Lower lobe of right lung (tissue), 2 donors: ENCODE results near the gene ZNF385C. TPM values are rescaled to one million over a fixed set of nuclear protein-coding genes. Genes with fewer than 3 reads are reported as not detected.

Experiments
- ATAC-seq, 2 donors: fragments of 200-7000 bp; cut with Tn5 transposase; one replicate each; pipeline ENCODE4 v1.9.1; 2020 to 2022; ENCODE audit warnings: mild to moderate bottlenecking in 2 of 2, moderate library complexity in 2 of 2
- DNase-seq: peaks from one replicate; pipeline ENCODE4 v3.0.0-alpha.2; 2020
- H3K27ac ChIP-seq: fragments of 200-600 bp; one replicate; pipeline ENCODE4 v1.8.0; 2022
- H3K27me3 ChIP-seq: fragments of 200-600 bp; one replicate; pipeline ENCODE4 v1.8.0; 2022; ENCODE audit warnings: low read depth
- H3K36me3 ChIP-seq: fragments of 200-600 bp; one replicate; pipeline ENCODE4 v1.8.0; 2022; ENCODE audit warnings: mild to moderate bottlenecking
- H3K4me1 ChIP-seq: fragments of 200-600 bp; one replicate; pipeline ENCODE4 v1.8.0; 2022
- H3K4me3 ChIP-seq: fragments of 200-600 bp; one replicate; pipeline ENCODE4 v1.8.0; 2022; ENCODE audit warnings: mild to moderate bottlenecking
- H3K9me3 ChIP-seq: fragments of 200-600 bp; one replicate; pipeline ENCODE4 v1.8.0; 2022
- intact Hi-C: fragments of 100-400 bp; cut with DNase I; formaldehyde crosslinking; loops from one replicate; pipeline ENCODE4 v1.11.0; 2022
- total RNA-seq: library from RNA; stranded (reverse); fragmentation: NEBNext Ultra II Directional; extraction: Animal tissue kit (Norgen Biotek cat#: 25700); gene quantifications from one replicate; pipeline ENCODE4 v1.2.1, GENCODE V29; 2021
- TF ChIP-seq, protein P1 (sequence below): fragments of 200-600 bp; IDR thresholded peaks from one replicate; pipeline ENCODE4 v1.8.0; 2022; ENCODE audit warnings: antibody characterized with exemption, mild to moderate bottlenecking
- donor health status: DM: no; HTN: yes; CAD: no; lungs with severe emphysema.

Gene ZNF385C
- total RNA-seq, 1 donor from 2014 or later = 1.2 TPM

DNA sequence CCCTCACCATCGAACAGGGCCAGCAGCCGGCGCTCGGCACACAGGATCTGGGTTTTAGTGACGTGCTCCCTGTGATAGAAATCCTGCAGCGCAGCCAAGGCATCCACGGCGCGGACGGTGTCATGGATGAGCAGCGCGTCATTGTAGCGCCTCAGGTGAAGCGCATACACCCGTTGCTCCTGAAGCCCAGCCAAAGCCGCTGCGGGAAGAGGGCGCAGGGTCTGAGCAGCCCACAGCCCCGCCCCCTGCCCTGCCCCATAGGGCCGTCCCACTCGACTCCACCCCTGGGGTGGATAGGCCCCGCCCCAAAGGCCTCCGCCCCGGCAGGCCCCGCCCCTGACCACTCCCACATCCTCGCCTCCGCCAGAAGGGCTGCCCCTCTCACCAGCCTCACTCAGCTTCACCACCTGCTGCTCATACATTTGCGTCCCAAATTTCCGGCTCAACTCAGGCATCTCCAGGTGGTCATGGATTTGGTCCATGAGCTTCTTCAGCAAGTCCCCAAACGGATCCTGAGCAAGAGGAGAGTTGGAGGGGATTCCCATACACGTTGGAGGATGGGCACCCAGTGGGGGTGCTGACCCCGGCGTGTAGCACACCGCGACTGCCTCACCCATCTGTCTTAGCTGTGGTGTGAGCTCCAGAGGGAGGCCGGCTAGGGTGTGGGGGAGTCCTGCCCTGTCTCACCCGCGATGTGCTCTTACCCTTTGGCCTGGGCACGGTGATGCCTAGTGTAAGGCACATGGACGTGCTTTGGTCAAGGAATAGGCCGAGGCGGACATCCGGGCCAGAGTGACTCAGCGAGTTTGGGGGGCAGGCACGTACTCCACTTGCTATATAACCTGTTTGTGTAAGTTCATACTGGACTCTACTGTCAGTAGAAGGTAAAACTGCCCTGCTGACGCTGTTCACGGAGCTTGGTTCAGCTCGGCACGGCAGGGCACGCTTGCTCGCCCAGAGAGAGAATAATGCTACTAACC is 9.6 kb upstream of the ZNF385C start:
- no peaks in the 10 kb centered on the region for H3K9me3 ChIP-seq
- ATAC-seq (peak; percentile 65 to 79), DNase-seq (peak; percentile 87)
- peaks cover 13% of the 10 kb centered on the region for H3K4me1 ChIP-seq
- H3K36me3 ChIP-seq = peaks cover 52% of the 10 kb centered on the region
- H3K27me3 ChIP-seq = no peaks in the 10 kb centered on the region
- intact Hi-C loops = no loop called here
- no peak overlapping the region for H3K27ac ChIP-seq
- TF ChIP-seq, protein P1, sequence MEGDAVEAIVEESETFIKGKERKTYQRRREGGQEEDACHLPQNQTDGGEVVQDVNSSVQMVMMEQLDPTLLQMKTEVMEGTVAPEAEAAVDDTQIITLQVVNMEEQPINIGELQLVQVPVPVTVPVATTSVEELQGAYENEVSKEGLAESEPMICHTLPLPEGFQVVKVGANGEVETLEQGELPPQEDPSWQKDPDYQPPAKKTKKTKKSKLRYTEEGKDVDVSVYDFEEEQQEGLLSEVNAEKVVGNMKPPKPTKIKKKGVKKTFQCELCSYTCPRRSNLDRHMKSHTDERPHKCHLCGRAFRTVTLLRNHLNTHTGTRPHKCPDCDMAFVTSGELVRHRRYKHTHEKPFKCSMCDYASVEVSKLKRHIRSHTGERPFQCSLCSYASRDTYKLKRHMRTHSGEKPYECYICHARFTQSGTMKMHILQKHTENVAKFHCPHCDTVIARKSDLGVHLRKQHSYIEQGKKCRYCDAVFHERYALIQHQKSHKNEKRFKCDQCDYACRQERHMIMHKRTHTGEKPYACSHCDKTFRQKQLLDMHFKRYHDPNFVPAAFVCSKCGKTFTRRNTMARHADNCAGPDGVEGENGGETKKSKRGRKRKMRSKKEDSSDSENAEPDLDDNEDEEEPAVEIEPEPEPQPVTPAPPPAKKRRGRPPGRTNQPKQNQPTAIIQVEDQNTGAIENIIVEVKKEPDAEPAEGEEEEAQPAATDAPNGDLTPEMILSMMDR = no peak
- H3K4me3 ChIP-seq = peak overlapping the region; percentile 35

DNA sequence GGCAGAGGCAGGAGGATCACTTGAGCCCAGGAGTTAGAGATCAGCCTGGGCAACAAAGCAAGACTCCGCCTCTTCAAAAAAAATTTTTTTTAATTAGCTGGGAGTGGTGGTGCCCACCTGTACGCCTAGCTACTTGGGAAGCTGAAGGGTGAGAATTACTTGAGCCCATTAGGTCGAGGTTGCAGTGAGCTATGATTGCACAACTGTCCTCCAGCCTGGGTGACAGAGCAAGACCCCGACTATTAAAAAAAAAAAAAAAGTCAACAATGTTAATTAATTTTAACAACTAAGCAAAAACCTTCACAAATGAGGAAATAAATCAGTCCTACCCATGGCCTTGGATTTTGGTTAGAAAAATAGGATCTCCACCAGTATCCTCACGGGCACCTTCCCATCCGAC is 8.9 kb upstream of the ZNF385C start:
- Histone ChIP-seq H3K27me3 (no peaks in the 10 kb centered on the region), H3K27ac (no peak overlapping the region), H3K4me1 (peaks cover 11% of the 10 kb centered on the region), H3K4me3 (peak overlapping the region; percentile 35), H3K9me3 (no peaks in the 10 kb centered on the region), H3K36me3 (peaks cover 52% of the 10 kb centered on the region)
- intact Hi-C loops = no loop called here
- DNase-seq = no peak
- ATAC-seq = no peak
- TF ChIP-seq, protein P1 = no peak

DNA sequence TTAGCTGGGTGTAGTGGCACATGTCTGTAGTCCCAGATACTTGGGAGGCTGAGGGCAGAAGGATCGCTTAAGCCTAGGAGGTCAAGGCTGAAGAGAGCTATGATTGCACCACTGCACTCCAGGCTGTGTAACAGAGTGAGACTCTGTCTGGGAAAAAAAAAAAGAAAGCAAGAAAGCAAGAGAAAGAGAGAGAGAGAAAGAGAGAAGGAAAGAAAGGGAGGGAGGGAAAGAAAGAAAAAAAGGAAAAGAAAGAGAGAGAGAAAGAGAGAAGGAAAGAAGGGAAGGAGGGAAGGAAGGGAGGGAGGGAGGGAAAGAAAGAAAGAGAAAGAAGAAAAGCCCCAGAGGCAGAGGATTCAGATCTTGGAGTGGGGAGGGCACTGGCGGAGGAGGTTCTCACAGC is 7.7 kb upstream of the ZNF385C start:
- intact Hi-C loops = no loop called here
- DNase-seq (no peak), ATAC-seq (no peak)
- Histone ChIP-seq H3K4me1 (peaks cover under 1% of the 10 kb centered on the region), H3K27me3 (no peaks in the 10 kb centered on the region), H3K9me3 (no peaks in the 10 kb centered on the region), H3K36me3 (peaks cover 52% of the 10 kb centered on the region), H3K4me3 (no peak overlapping the region), H3K27ac (no peak overlapping the region)
- TF ChIP-seq, protein P1 = no peak

DNA sequence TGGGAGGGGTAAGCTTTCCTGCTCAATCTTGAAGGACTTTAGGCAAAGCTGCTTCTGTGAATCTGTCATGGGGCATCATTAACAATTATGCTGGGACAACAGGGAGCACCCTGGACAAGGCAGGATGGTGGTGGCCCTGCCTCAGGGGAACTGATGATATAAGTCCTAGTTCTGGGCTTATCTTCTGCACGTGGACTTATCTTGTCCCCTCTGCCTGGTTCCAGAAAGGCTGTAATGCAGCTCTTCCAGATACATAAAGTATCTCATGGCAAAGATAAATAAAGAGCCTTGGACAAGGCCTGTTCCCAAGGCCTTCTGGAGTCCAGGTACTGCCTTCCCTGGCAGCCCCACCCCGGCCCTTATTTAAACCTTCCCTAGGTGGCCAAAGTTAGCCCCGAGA is 6.0 kb upstream of the ZNF385C start:
- ATAC-seq (no peak), DNase-seq (no peak)
- Histone ChIP-seq H3K27me3 (no peaks in the 10 kb centered on the region), H3K27ac (no peak overlapping the region), H3K4me3 (no peak overlapping the region), H3K36me3 (peaks cover 52% of the 10 kb centered on the region), H3K4me1 (no peaks in the 10 kb centered on the region), H3K9me3 (no peaks in the 10 kb centered on the region)
- TF ChIP-seq, protein P1 = no peak
- intact Hi-C loops = no loop called here

DNA sequence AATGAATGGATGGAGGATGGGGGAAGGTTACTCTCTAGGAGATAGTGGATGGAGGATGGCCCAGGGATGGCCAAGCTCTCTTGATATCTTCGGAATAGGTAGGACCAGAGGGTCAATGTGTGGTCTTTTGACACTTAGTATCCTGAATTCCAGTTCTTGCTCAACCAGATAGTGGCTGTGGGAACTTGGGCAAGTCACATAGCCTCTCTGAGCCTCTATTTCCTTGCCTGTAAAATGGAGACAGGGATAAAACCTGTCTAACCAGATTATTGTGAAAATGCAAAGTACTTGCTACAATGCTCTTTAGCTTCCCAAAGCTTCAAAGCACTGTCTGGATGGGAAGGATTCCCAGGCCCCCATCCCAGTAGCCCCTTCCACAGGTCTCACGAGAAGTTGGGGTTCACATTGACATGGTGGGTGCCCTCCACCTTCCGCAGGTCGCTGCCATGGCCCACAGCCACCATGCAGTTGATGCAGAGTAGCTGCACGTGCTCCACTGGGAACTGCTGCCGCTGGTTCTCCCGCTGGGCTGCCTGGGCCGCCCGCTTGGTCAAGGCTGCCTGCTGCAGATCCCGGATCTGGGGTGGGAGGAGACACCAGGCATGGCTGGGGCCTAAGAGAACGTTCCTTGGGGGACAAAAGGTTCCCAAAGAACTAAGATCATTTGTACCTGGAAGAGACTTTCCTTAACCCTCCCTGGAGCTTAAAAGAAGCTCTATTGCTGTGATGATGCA is 5.1 kb upstream of the ZNF385C start:
- no peak for DNase-seq
- H3K4me3 ChIP-seq = no peak overlapping the region
- intact Hi-C loops = no loop called here

More for the DNA sequence above, 5.1 kb upstream of the ZNF385C start:
- Histone ChIP-seq H3K9me3 (no peaks in the 10 kb centered on the region), H3K36me3 (peaks cover 43% of the 10 kb centered on the region), H3K27ac (no peak overlapping the region), H3K27me3 (peaks cover under 1% of the 10 kb centered on the region), H3K4me1 (peaks cover 1% of the 10 kb centered on the region)
- TF ChIP-seq, protein P1 = no peak
- ATAC-seq = no peak
